Liver (tissue), 9 donors: Measurements from ENCODE around the gene CORO2B. TPM values are rescaled to one million over a fixed set of nuclear protein-coding genes. Genes with fewer than 3 reads are reported as not detected.

Experiments
- DNase-seq: peaks from one replicate; pipeline ENCODE4 v3.0.0-alpha.2; 2017; ENCODE audit warnings: low spot score
- H3K27ac ChIP-seq, 2 donors: one replicate each; pipeline ENCODE4 v1.7.0; 2013; ENCODE audit warnings: inconsistent platforms in 2 of 2, low read length in 2 of 2, control low read depth in 1 of 2, low read depth in 1 of 2, mild to moderate bottlenecking in 1 of 2
- H3K27me3 ChIP-seq, 4 donors: one replicate each; pipeline versions ENCODE4 v1.6.1 to v1.7.0; 2013; ENCODE audit warnings: low read length in 3 of 4, inconsistent platforms in 1 of 4, mild to moderate bottlenecking in 1 of 4, moderate library complexity in 1 of 4; ENCODE audit not compliant: control insufficient read depth in 4 of 4, insufficient read depth in 4 of 4
- H3K36me3 ChIP-seq, 4 donors: one replicate each; pipeline versions ENCODE4 v1.6.1 to v1.7.0; 2013; ENCODE audit warnings: low read length in 3 of 4, mild to moderate bottlenecking in 3 of 4, low read depth in 1 of 4, moderate library complexity in 1 of 4; ENCODE audit not compliant: control insufficient read depth in 4 of 4, insufficient read depth in 3 of 4
- H3K4me1 ChIP-seq, 4 donors: one replicate each; pipeline versions ENCODE4 v1.6.1 to v1.7.0; 2013; ENCODE audit warnings: low read length in 3 of 4, mild to moderate bottlenecking in 3 of 4, moderate library complexity in 1 of 4; ENCODE audit not compliant: control insufficient read depth in 4 of 4, insufficient read depth in 4 of 4
- H3K4me3 ChIP-seq, 3 donors: one replicate each; pipeline versions ENCODE4 v1.6.1 to v1.7.0; 2013; ENCODE audit warnings: low read length in 3 of 3, control low read depth in 1 of 3, low read depth in 1 of 3, mild to moderate bottlenecking in 1 of 3
- H3K9ac ChIP-seq, 2 donors: one replicate each; pipeline ENCODE4 v1.7.0; 2013; ENCODE audit warnings: low read length in 2 of 2, mild to moderate bottlenecking in 2 of 2, moderate library complexity in 2 of 2, control low read depth in 1 of 2, low read depth in 1 of 2
- H3K9me3 ChIP-seq, 4 donors: one replicate each; pipeline versions ENCODE4 v1.6.1 to v1.7.0; 2013; ENCODE audit warnings: low read length in 3 of 4; ENCODE audit not compliant: control insufficient read depth in 4 of 4
- ATF3 ChIP-seq: IDR thresholded peaks from 2 replicates; pipeline ENCODE4 v1.6.1; 2016; ENCODE audit warnings: antibody characterized with exemption
- CTCF ChIP-seq: fragments of 150-350 bp; IDR thresholded peaks from 2 replicates; pipeline ENCODE4 v1.5.1; 2017; ENCODE audit warnings: improper control_type of control experiment, low read depth, low read length; ENCODE audit not compliant: missing input control
- EGR1 ChIP-seq, 2 donors: IDR thresholded peaks; 2 replicates each; pipeline ENCODE4 v1.6.1; 2016 to 2018; ENCODE audit warnings: antibody characterized with exemption in 2 of 2, low read depth in 2 of 2
- GABPA ChIP-seq, 2 donors: IDR thresholded peaks in 1 of 2; conservative IDR thresholded peaks in 1 of 2; 2 replicates each; pipeline ENCODE4 v1.6.1; 2016; ENCODE audit warnings: antibody characterized with exemption in 2 of 2, mild to moderate bottlenecking in 1 of 2, moderate library complexity in 1 of 2
- MAX ChIP-seq: IDR thresholded peaks from 2 replicates; pipeline ENCODE4 v1.6.1; 2016; ENCODE audit warnings: antibody characterized with exemption
- REST ChIP-seq: IDR thresholded peaks from 2 replicates; pipeline ENCODE4 v1.6.1; 2016; ENCODE audit warnings: antibody characterized with exemption, mild to moderate bottlenecking
- RXRA ChIP-seq, 2 donors: IDR thresholded peaks; 2 replicates each; pipeline ENCODE4 v1.6.1; 2017 to 2018; ENCODE audit warnings: antibody characterized with exemption in 2 of 2, mild to moderate bottlenecking in 1 of 2
- SP1 ChIP-seq: IDR thresholded peaks from 2 replicates; pipeline ENCODE4 v1.6.1; 2018; ENCODE audit warnings: antibody characterized with exemption, mild to moderate bottlenecking
- ZBTB33 ChIP-seq: IDR thresholded peaks from 2 replicates; pipeline ENCODE4 v1.6.1; 2016; ENCODE audit warnings: antibody characterized with exemption
- WGBS: extraction: QIAGEN DNeasy Blood & Tissue Kit; methylation state at CpG from one replicate; pipeline ENCODE4 v1.1.7; 2013; 5-methylcytosine and 5-hydroxymethylcytosine counted together
- polyA plus RNA-seq, 2 donors: library from polyadenylated mRNA; stranded (reverse) in 1 of 2; unstranded in 1 of 2; fragments of 200-250 nt in 1 of 2; fragments of >200 nt in 1 of 2; fragmentation: Nextera tagmentation in 1 of 2; extraction: Ambion mirVana in 1 of 2; gene quantifications; one replicate each; pipeline versions ENCODE4 v1.2.1 to v1.2.3, GENCODE V29; 2013 to 2015
- total RNA-seq, 2 donors: library from RNA; depleted of rRNA; stranded (reverse); fragments of >200 nt; gene quantifications; one replicate each; pipeline ENCODE4 v1.2.3, GENCODE V29; 2014
- donor health status: healthy.
- donor health status: healthy.
- donor health status: healthy.
- donor health status: healthy.
- donor health status: healthy.

CORO2B gene
- total and polyA plus RNA-seq, 4 donors = 0.15 to 0.65 (median 0.52) TPM

GRCh38 chr15:68774521-68775235 lies 195.9 kb downstream of the CORO2B start:
- Histone ChIP-seq H3K27ac (no peak overlapping the region), H3K9me3 (no peaks in the 10 kb centered on the region), H3K36me3 (peaks cover 4 to 18% (median 8%) of the 10 kb centered on the region in 4 donors), H3K9ac (no peak overlapping the region), H3K4me1 (no peaks in the 10 kb centered on the region), H3K4me3 (no peak overlapping the region), H3K27me3 (no peaks in the 10 kb centered on the region)
- 97% methylated on average over 3 of the region's 3 CpGs for WGBS
- no peak for DNase-seq
- TF ChIP-seq CTCF (no peak), MAX (no peak), EGR1 (IDR thresholded peaks at IDR 0.05; ENCODE audit: low read depth in 2 of 2) (no peak), SP1 (no peak), ZBTB33 (no peak), RXRA (IDR thresholded peaks at IDR 0.05) (no peak), REST (no peak)

GRCh38 chr15:68775236-68775577 lies 196.4 kb downstream of the CORO2B start:
- Histone ChIP-seq H3K4me3 (no peak overlapping the region), H3K27me3 (no peaks in the 10 kb centered on the region), H3K4me1 (no peaks in the 10 kb centered on the region), H3K9me3 (no peaks in the 10 kb centered on the region), H3K27ac (no peak overlapping the region), H3K9ac (no peak overlapping the region), H3K36me3 (peaks cover 4 to 20% (median 11%) of the 10 kb centered on the region in 4 donors)
- WGBS = 95% methylated on average over 3 of the region's 3 CpGs
- TF ChIP-seq ATF3 = no peak
- no peak for TF ChIP-seq RXRA (IDR thresholded peaks at IDR 0.05)
- TF ChIP-seq SP1 = no peak
- TF ChIP-seq ZBTB33 = no peak
- no peak for TF ChIP-seq MAX
- no peak for TF ChIP-seq GABPA (IDR thresholded peaks at IDR 0.05 in 1 of 2, conservative IDR thresholded peaks at IDR 0.05 in 1 of 2)
- no peak for TF ChIP-seq REST
- no peak for DNase-seq
